Erythroblast (primary cell): ENCODE results near the gene BRPF1.

Experiments
- GATA1 ChIP-seq: IDR thresholded peaks from 2 replicates; pipeline ENCODE4 v1.6.1; 2011; ENCODE audit warnings: low read depth, mild to moderate bottlenecking, control low read depth, low read length, moderate library complexity
- POLR2A ChIP-seq: IDR thresholded peaks from 2 replicates; pipeline ENCODE4 v1.6.1; 2011; ENCODE audit warnings: mild to moderate bottlenecking, low read length

DNA sequence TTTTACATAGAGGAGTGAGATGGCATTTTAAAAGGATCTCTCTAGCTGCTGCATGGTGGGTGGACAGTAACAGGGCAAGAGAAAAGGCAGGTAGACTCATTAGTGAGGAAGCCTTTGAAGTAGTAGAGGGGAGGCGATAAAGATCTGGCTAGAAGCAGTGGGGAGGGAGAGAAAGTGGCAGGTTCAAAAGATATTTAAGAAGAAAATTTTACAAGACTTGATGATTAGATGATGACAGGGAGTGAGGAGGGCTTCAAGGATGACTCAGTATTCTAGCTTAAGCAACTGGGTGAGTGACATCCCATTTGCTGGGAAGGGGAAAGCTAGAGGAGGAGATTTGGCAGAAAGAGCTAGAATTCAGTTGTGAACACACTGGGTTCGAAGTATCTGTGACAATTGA is 3.8 kb upstream of the BRPF1 start:
- TF ChIP-seq POLR2A: no peak
- TF ChIP-seq GATA1: no peak
